Hepatocyte (in vitro differentiated cells): Measurements from ENCODE around the gene MUC21. TPM values are rescaled to one million over a fixed set of nuclear protein-coding genes. Genes with fewer than 3 reads are reported as not detected.
A peak's percentile ranks its signal among the peaks of the same experiment; 100 is the strongest.

Experiments used
- DNase-seq: peaks from one replicate; pipeline ENCODE4 v3.0.0-alpha.2; 2016; ENCODE audit warnings: low spot score
- H2AFZ ChIP-seq: fragments of 200-600 bp; sonication (generic); 2 replicates; pipeline ENCODE4 v1.6.0; 2016; ENCODE audit warnings: antibody characterized with exemption, mild to moderate bottlenecking
- H3K27ac ChIP-seq: fragments of 200-600 bp; sonication (generic); 2 replicates; pipeline ENCODE4 v1.5.1; 2016; ENCODE audit warnings: mild to moderate bottlenecking
- H3K27me3 ChIP-seq: fragments of 200-600 bp; sonication (generic); 2 replicates; pipeline ENCODE4 v1.6.1; 2016
- H3K36me3 ChIP-seq: fragments of 200-600 bp; sonication (generic); replicated peaks from 2 replicates; pipeline ENCODE4 v1.5.1; 2016; ENCODE audit warnings: low read depth; ENCODE audit not compliant: insufficient read depth
- H3K4me1 ChIP-seq: fragments of 200-600 bp; sonication (generic); 2 replicates; pipeline ENCODE4 v1.5.1; 2016; ENCODE audit warnings: mild to moderate bottlenecking, moderate library complexity; ENCODE audit not compliant: insufficient read depth
- H3K4me2 ChIP-seq: fragments of 200-600 bp; sonication (generic); 2 replicates; pipeline ENCODE4 v1.6.0; 2016
- H3K4me3 ChIP-seq: fragments of 200-600 bp; sonication (generic); 2 replicates; pipeline ENCODE4 v1.5.1; 2016; ENCODE audit warnings: mild to moderate bottlenecking
- H3K79me2 ChIP-seq: fragments of 200-600 bp; sonication (generic); 2 replicates; pipeline ENCODE4 v1.6.0; 2017; ENCODE audit warnings: mild to moderate bottlenecking
- H3K9me2 ChIP-seq: fragments of 200-600 bp; sonication (generic); replicated peaks from 2 replicates; pipeline ENCODE4 v1.6.0; 2017; ENCODE audit warnings: mild to moderate bottlenecking; ENCODE audit not compliant: insufficient read depth
- H3K9me3 ChIP-seq: fragments of 200-600 bp; sonication (generic); 2 replicates; pipeline ENCODE4 v1.5.1; 2016; ENCODE audit warnings: low read depth, mild to moderate bottlenecking
- H4K20me1 ChIP-seq: fragments of 200-600 bp; sonication (generic); 2 replicates; pipeline ENCODE4 v1.6.0; 2016; ENCODE audit warnings: mild to moderate bottlenecking; ENCODE audit not compliant: insufficient read depth, poor library complexity, severe bottlenecking
- EZH2 ChIP-seq: fragments of 200-600 bp; sonication (generic); IDR thresholded peaks from 2 replicates; pipeline ENCODE4 v1.6.1; 2016; ENCODE audit warnings: antibody characterized with exemption, mild to moderate bottlenecking, borderline replicate concordance
- EZH2phosphoT487 ChIP-seq: fragments of 200-600 bp; sonication (generic); IDR thresholded peaks from one replicate; pipeline ENCODE4 v1.6.1; 2018; ENCODE audit warnings: antibody characterized with exemption, mild to moderate bottlenecking, low read depth, moderate library complexity; ENCODE audit not compliant: unreplicated experiment, severe bottlenecking
- WGBS: methylation state at CpG from one replicate; pipeline ENCODE4 v1.1.6; 2016; ENCODE audit warnings: low lambda C conversion rate; ENCODE audit errors: missing lambda C conversion rate; 5-methylcytosine and 5-hydroxymethylcytosine counted together
- polyA plus RNA-seq: library from polyadenylated mRNA; unstranded; fragments of >200 nt; fragmentation: Nextera tagmentation; extraction: Ambion mirVana; gene quantifications from 2 replicates; pipeline ENCODE4 v1.2.1, GENCODE V29; 2016
- total RNA-seq: library from RNA; depleted of rRNA; stranded (reverse); fragments of >200 nt; gene quantifications from 2 replicates; pipeline ENCODE4 v1.2.3, GENCODE V29; 2014
- TF ChIP-seq, protein P1 (sequence below): fragments of 200-600 bp; sonication (generic); IDR thresholded peaks from 2 replicates; pipeline ENCODE4 v1.5.1; 2016; ENCODE audit warnings: antibody characterized with exemption, mild to moderate bottlenecking; ENCODE audit not compliant: poor library complexity

Gene MUC21
- not detected in 2 replicates for total RNA-seq
- not detected in 2 replicates for polyA plus RNA-seq

DNA sequence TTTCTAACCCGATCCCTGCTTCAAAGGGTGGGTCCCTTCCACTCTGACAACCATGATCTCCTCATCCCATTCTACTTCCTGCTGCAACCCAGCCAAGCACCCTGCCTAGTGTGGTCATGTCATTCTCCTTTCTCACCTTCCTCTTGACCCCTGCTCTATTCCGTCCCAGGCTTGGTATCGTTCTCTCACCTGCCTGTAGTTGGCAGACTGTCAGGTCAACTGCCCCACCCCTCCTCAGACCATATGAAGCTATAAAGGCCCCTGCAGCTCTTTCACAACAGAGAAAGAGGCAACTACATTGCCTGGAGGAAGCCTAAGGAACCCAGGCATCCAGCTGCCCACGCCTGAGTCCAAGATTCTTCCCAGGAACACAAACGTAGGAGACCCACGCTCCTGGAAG is at the start of gene MUC21:
MUC21 (plus strand) TSS at position 280 of the 400 bp plus-strand sequence. CDS start 241 bp downstream, outside the sequence.
- no peak for DNase-seq
- Histone ChIP-seq H2AFZ (no peak within 1 kb of the TSS), H3K27me3 (no peaks in the 10 kb centered on the region), H3K27ac (no peak within 1 kb of the TSS), H3K79me2 (no peaks in the 10 kb centered on the region), H3K9me2 (no peaks in the 10 kb centered on the region), H3K36me3 (no peaks in the 10 kb centered on the region), H3K4me2 (peak within 1 kb of the TSS; percentile 71), H4K20me1 (no peaks in the 10 kb centered on the region), H3K4me3 (no peak within 1 kb of the TSS), H3K4me1 (peaks cover 4% of the 10 kb centered on the region), H3K9me3 (no peaks in the 10 kb centered on the region)
- TF ChIP-seq EZH2phosphoT487 = no peak
- TF ChIP-seq, protein P1, sequence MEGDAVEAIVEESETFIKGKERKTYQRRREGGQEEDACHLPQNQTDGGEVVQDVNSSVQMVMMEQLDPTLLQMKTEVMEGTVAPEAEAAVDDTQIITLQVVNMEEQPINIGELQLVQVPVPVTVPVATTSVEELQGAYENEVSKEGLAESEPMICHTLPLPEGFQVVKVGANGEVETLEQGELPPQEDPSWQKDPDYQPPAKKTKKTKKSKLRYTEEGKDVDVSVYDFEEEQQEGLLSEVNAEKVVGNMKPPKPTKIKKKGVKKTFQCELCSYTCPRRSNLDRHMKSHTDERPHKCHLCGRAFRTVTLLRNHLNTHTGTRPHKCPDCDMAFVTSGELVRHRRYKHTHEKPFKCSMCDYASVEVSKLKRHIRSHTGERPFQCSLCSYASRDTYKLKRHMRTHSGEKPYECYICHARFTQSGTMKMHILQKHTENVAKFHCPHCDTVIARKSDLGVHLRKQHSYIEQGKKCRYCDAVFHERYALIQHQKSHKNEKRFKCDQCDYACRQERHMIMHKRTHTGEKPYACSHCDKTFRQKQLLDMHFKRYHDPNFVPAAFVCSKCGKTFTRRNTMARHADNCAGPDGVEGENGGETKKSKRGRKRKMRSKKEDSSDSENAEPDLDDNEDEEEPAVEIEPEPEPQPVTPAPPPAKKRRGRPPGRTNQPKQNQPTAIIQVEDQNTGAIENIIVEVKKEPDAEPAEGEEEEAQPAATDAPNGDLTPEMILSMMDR = no peak
- no peak for TF ChIP-seq EZH2
- 89% methylated on average over 6 of the region's 6 CpGs for WGBS

- no peak overlapping the region for H2AFZ ChIP-seq
- peak; percentile 77 for DNase-seq
- H3K27me3 ChIP-seq = no peaks in the 10 kb centered on the region
- no peak overlapping the region for H3K4me2 ChIP-seq
- H3K36me3 ChIP-seq = no peaks in the 10 kb centered on the region
- no peaks in the 10 kb centered on the region for H3K9me3 ChIP-seq
- H3K4me1 ChIP-seq = peaks cover 18% of the 10 kb centered on the region
- H4K20me1 ChIP-seq = no peaks in the 10 kb centered on the region
- no peaks in the 10 kb centered on the region for H3K79me2 ChIP-seq
- WGBS = 43% methylated on average over 3 of the region's 3 CpGs
- H3K27ac ChIP-seq = peak overlapping the region; percentile 37
- no peak overlapping the region for H3K4me3 ChIP-seq
- no peak for TF ChIP-seq EZH2phosphoT487
- TF ChIP-seq, protein P1 = no peak
- TF ChIP-seq EZH2 = no peak
- H3K9me2 ChIP-seq = no peaks in the 10 kb centered on the region
Measured at GRCh38 chr6:30935018-30935417, 48.5 kb upstream of the MUC21 start.

DNA sequence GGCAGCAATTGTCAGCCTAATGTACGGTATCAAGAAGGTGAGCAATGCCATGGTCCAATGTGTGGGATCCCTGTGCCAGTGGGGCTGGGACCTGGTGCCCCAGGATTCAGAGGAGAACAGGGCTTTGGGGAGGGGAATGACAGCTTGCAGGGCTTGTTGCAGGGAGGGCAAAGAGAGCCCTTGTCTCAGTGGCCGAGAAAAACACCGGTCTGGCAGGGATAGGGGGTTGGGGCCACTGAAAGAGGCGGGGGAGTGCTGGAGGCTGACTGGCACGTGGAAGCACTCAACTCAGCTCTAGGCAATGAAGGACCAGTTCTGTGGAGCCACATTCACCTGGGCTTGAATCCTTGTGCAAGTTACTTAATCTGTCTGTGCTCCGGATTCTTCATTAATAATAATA is 46.3 kb upstream of the MUC21 start:
- no peaks in the 10 kb centered on the region for H3K27me3 ChIP-seq
- no peak overlapping the region for H3K4me3 ChIP-seq
- H2AFZ ChIP-seq = no peak overlapping the region
- whole genome bisulfite sequencing = 64% methylated on average over 6 of the region's 6 CpGs
- no peaks in the 10 kb centered on the region for H3K79me2 ChIP-seq
- no peak overlapping the region for H3K4me2 ChIP-seq
- H3K9me2 ChIP-seq = no peaks in the 10 kb centered on the region
- no peaks in the 10 kb centered on the region for H3K36me3 ChIP-seq
- H3K9me3 ChIP-seq = no peaks in the 10 kb centered on the region
- peaks cover 8% of the 10 kb centered on the region for H3K4me1 ChIP-seq
- H4K20me1 ChIP-seq = no peaks in the 10 kb centered on the region
- H3K27ac ChIP-seq = no peak overlapping the region
- TF ChIP-seq, protein P1 = no peak
- TF ChIP-seq EZH2 (no peak), EZH2phosphoT487 (no peak)
- no peak for DNase-seq

- peaks cover 4% of the 10 kb centered on the region for H3K4me1 ChIP-seq
- no peaks in the 10 kb centered on the region for H3K9me3 ChIP-seq
- no peak overlapping the region for H2AFZ ChIP-seq
- H3K27ac ChIP-seq = no peak overlapping the region
- H3K27me3 ChIP-seq = no peaks in the 10 kb centered on the region
- no peak for DNase-seq
- no peaks in the 10 kb centered on the region for H4K20me1 ChIP-seq
- H3K36me3 ChIP-seq = no peaks in the 10 kb centered on the region
- TF ChIP-seq, protein P1 = no peak
- TF ChIP-seq EZH2phosphoT487 = no peak
- TF ChIP-seq EZH2 = no peak
- H3K79me2 ChIP-seq = no peaks in the 10 kb centered on the region
- no peaks in the 10 kb centered on the region for H3K9me2 ChIP-seq
- 75% methylated on average over 4 of the region's 4 CpGs for WGBS
- H3K4me3 ChIP-seq = no peak overlapping the region
- no peak overlapping the region for H3K4me2 ChIP-seq
Measured at GRCh38 chr6:30938730-30939129, 44.8 kb upstream of the MUC21 start.
